Lung (tissue), 12 donors: ENCODE data around the gene LSP1. TPM values are rescaled to one million over a fixed set of nuclear protein-coding genes. Genes with fewer than 3 reads are reported as not detected.

Experiments
- ATAC-seq: fragments of 200-7000 bp; cut with Tn5 transposase; one replicate; pipeline ENCODE4 v1.9.1; 2020; ENCODE audit warnings: moderate number of reproducible peaks; ENCODE audit not compliant: insufficient read depth, low FRiP score
- DNase-seq, 3 donors: peaks; one replicate each; pipeline ENCODE4 v3.0.0-alpha.2; 2013 to 2017
- H3K27ac ChIP-seq, 2 donors: one replicate each; pipeline ENCODE4 v1.5.1; 2013; ENCODE audit warnings: mild to moderate bottlenecking in 2 of 2, moderate library complexity in 2 of 2, control low read depth in 1 of 2, inconsistent platforms in 1 of 2, low read depth in 1 of 2, low read length in 1 of 2
- H3K27me3 ChIP-seq, 3 donors: one replicate each; pipeline ENCODE4 v1.5.1; 2013; ENCODE audit warnings: low read length in 2 of 3; ENCODE audit not compliant: control insufficient read depth in 3 of 3, insufficient read depth in 3 of 3
- H3K36me3 ChIP-seq, 4 donors: one replicate each; pipeline ENCODE4 v1.5.1; 2013; ENCODE audit warnings: low read length in 4 of 4, mild to moderate bottlenecking in 1 of 4, moderate library complexity in 1 of 4; ENCODE audit not compliant: control insufficient read depth in 4 of 4, insufficient read depth in 4 of 4
- H3K4me1 ChIP-seq, 5 donors: one replicate each; pipeline ENCODE4 v1.5.1; 2013; ENCODE audit warnings: low read length in 5 of 5, mild to moderate bottlenecking in 2 of 5, moderate library complexity in 1 of 5; ENCODE audit not compliant: control insufficient read depth in 5 of 5, insufficient read depth in 5 of 5
- H3K4me3 ChIP-seq: one replicate; pipeline ENCODE4 v1.5.1; 2013; ENCODE audit warnings: mild to moderate bottlenecking, control low read depth, moderate library complexity
- H3K9ac ChIP-seq, 2 donors: one replicate each; pipeline ENCODE4 v1.5.1; 2013; ENCODE audit warnings: low read length in 2 of 2, control low read depth in 1 of 2; ENCODE audit not compliant: insufficient read depth in 1 of 2
- H3K9me3 ChIP-seq, 4 donors: one replicate each; pipeline ENCODE4 v1.5.1; 2013; ENCODE audit warnings: low read length in 3 of 4, mild to moderate bottlenecking in 1 of 4, moderate library complexity in 1 of 4; ENCODE audit not compliant: control insufficient read depth in 4 of 4, insufficient read depth in 3 of 4
- CTCF ChIP-seq: IDR thresholded peaks from 2 replicates; pipeline ENCODE4 v1.5.1; 2012; ENCODE audit warnings: mild to moderate bottlenecking; ENCODE audit errors: control extremely low read depth, extremely low read depth
- WGBS, 2 donors: extraction: QIAGEN DNeasy Blood & Tissue Kit; methylation state at CpG; one replicate each; pipeline ENCODE4 v1.1.7; 2013; 5-methylcytosine and 5-hydroxymethylcytosine counted together
- polyA plus RNA-seq, 2 donors: library from polyadenylated mRNA; stranded (reverse); fragments of 200-250 nt; gene quantifications; one replicate each; pipeline ENCODE4 v1.2.1, GENCODE V29; 2013
- total RNA-seq, 2 donors: library from RNA; depleted of rRNA in 1 of 2; stranded (reverse); fragments of >200 nt in 1 of 2; gene quantifications; one replicate each; pipeline ENCODE4 v1.2.1, GENCODE V29; 2014 to 2021
- donor health status: control.
- donor health status: control.
- donor health status: Bipolar disorder and iron deficiency.
- donor health status: healthy.
- donor health status: DM: yes; HTN: yes; CAD: no.

LSP1 gene
- total and polyA plus RNA-seq, 4 donors = 44.9 to 121 (median 83.9) TPM

- Histone ChIP-seq H3K9me3 (peaks cover 0 to 3% (median 0%) of the 10 kb centered on the region in 4 donors), H3K4me1 (no peaks in the 10 kb centered on the region), H3K27ac (no peak overlapping the region), H3K27me3 (peaks cover 0 to 4% (median 0%) of the 10 kb centered on the region in 3 donors), H3K9ac (no peak overlapping the region), H3K36me3 (no peaks in the 10 kb centered on the region), H3K4me3 (no peak overlapping the region)
- ATAC-seq (no peak), DNase-seq (peak in 1 of 3 donors; percentile 21)
- no peak for TF ChIP-seq CTCF
- WGBS, 2 donors = 53 to 65% methylated on average over 14 of the region's 14 CpGs
These were observed 45.5 kb upstream of the LSP1 start for GRCh38 chr11:1807264-1807995.

GRCh38 chr11:1810761-1811160 is 42.1 kb upstream of the LSP1 start:
- Histone ChIP-seq H3K9me3 (peaks cover 0 to 3% (median 0%) of the 10 kb centered on the region in 4 donors), H3K4me1 (no peaks in the 10 kb centered on the region), H3K27me3 (peaks cover 0 to under 1% (median 0%) of the 10 kb centered on the region in 3 donors), H3K9ac (no peak overlapping the region), H3K36me3 (no peaks in the 10 kb centered on the region), H3K4me3 (no peak overlapping the region), H3K27ac (no peak overlapping the region)
- no peak for ATAC-seq
- WGBS, 2 donors = 29 to 63% methylated on average over 10 of the region's 10 CpGs
- DNase-seq = no peak
- no peak for TF ChIP-seq CTCF

- H3K36me3 ChIP-seq = no peaks in the 10 kb centered on the region
- no peaks in the 10 kb centered on the region for H3K27me3 ChIP-seq
- no peak overlapping the region for H3K9ac ChIP-seq
- no peak for ATAC-seq
- no peak for DNase-seq
- no peak for TF ChIP-seq CTCF
- no peak overlapping the region for H3K27ac ChIP-seq
- H3K4me3 ChIP-seq = no peak overlapping the region
- H3K9me3 ChIP-seq = peaks cover 0 to 3% (median 0%) of the 10 kb centered on the region in 4 donors
- no peaks in the 10 kb centered on the region for H3K4me1 ChIP-seq
- WGBS, 2 donors = 88 to 91% methylated on average over 5 of the region's 5 CpGs
These were observed 40.6 kb upstream of the LSP1 start for GRCh38 chr11:1812274-1812673.
